Measurements from ENCODE around the gene FAM76B.
"Not testable (repeated sequence)": the region's sequence is repeated elsewhere in the genome, so short reads cannot be mapped to it uniquely, and the experiment has no call there.

FAM76B gene

GRCh38 chr11:95789506-95790122, at the start of gene FAM76B:
FAM76B (minus strand) TSS chr11:95789782; CDS start chr11:95789478, 304 bp downstream.
- peak; percentile 60 to 99 (median 96) for DNase-seq

- DNase-seq, result peak in 32 of 56 donors; percentile 1 to 59 (median 8)
These were observed 46.3 kb upstream of the FAM76B start for GRCh38 chr11:95835768-95836488.

DNA sequence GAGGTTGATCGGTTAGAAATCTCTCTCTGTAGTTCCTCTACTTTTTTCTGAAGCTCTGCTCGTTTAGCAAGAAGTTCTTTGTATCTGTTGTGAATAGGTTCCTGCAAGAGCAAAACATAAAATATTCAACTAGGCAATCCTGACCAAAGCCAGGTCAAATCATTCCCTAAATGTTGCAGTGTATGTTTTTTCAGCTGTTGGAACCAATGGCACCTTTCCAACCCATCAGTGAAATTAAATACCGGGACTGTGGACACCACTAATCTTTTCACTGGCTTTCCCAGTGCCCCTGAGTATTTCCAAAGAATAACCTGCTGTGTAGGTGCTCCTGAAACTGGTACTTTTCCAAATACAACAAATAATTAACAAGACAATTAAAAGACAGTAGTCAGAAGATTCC, 45.8 kb upstream of the FAM76B start:
- DNase-seq, result no peak

- DNase-seq, result no peak
These were observed 43.8 kb upstream of the FAM76B start for GRCh38 chr11:95833378-95833777.

DNA sequence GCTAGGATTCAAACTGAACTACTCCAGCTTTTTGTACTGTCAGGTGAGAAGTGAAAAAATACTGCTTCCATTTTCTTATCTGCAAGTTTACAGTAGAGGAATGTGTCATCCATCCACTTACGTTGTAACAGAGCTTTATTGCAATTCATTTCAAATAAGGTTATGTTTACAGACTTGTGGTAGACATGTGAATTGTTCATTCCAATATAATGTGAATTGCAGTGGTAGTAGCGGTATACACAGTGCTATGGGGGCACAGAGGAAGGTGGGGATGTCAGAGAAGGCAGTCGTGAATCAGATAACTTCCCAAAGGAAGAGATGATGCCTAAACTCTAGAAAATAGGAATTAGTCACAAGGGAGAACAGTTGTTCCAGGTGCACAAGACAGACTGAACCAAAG, 43.2 kb upstream of the FAM76B start:
- no peak for DNase-seq

- DNase-seq, result no peak
These were observed 41.8 kb upstream of the FAM76B start for GRCh38 chr11:95831198-95831883.

DNA sequence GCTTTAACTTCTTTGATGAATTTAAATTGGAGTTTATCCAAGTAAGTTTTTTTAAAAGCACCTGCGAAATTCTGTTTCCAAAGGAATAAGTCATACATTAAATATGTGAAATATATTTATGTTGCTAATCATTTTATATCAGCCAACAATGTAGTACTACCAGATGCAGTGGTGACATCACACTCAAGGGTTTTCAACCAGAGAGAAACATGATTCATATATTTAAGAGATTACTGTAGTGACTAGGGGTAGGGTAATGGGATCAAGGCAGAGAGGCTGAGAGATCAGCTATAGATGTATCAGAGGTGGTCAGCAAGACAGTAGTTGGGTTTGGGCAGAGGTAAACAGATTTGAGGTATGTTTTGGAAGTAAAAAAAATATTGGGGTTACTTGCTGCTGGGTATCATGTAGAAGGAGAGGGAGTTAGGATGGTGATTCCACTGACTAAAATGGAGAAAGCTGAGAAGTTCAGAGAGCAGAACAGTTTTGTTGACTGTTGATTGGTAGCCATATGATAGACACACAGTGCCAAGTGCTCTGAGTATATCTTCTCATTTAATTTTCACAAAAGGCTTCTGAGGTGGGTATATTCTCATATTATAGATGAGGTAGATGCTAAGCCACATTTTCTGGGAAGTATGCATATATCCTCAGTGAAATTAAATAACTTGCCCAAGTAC, 40.1 kb upstream of the FAM76B start:
- DNase-seq, result no peak

DNA sequence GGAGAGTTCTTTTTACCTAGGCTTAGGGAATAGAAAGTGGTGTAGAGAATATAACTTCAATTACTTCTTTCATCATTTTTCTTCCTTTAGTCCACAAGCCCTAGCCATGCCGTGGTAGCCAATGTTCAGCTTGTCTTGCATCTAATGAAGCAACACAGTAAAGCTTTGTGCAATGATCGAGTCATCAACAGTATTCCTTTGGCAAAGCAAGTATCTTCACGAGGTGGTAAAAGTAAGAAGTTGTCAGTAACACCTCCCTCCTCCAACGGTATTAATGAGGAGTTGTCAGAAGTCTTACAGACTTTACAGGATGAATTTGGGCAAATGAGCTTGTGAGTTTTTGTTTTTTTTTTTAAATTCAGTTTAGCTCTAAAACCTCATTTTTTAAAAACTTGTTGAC, 38.1 kb upstream of the FAM76B start:
- DNase-seq, result no peak

- DNase-seq, result no peak
These were observed 32.1 kb upstream of the FAM76B start for GRCh38 chr11:95821640-95822039.

- no peak for DNase-seq
These were observed 26.5 kb upstream of the FAM76B start for GRCh38 chr11:95816037-95816436.

DNA sequence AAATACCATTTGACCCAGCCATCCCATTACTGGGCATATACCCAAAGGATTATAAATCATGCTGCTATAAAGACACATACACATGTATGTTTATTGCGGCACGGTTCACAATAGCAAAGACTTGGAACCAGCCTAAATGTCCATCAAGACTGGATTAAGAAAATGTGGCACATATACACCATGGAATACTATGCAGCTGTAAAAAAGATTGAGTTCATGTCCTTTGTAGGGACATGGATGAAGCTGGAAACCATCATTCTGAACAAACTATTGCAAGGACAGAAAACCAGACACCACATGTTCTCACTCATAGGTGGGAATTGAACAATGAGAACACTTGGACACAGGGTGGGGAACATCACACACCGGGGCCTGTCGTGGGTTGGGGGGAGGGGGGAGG, 21.5 kb upstream of the FAM76B start:
- not testable (repeated sequence) for DNase-seq

- not testable (repeated sequence) for DNase-seq
These were observed 16.9 kb upstream of the FAM76B start for GRCh38 chr11:95806464-95806863.

DNA sequence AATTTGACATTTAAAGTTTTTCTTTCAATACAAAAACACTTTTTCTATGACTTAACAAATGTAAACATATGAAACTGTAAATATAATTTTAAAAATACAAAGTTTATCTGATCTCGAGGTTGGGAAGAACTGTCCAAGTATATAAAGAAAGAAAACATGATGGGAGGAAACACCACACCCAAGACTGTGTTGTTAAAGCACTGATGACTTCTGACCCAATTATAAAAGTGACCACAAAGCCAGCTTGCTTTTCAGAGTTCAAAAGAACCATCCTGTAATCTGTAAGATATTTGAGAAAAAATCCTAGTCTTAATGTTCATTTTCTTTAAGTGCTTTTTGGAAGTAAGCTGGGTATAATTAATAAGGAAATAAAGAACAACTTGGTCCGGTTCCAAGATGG, 16.3 kb upstream of the FAM76B start:
- no peak for DNase-seq

DNA sequence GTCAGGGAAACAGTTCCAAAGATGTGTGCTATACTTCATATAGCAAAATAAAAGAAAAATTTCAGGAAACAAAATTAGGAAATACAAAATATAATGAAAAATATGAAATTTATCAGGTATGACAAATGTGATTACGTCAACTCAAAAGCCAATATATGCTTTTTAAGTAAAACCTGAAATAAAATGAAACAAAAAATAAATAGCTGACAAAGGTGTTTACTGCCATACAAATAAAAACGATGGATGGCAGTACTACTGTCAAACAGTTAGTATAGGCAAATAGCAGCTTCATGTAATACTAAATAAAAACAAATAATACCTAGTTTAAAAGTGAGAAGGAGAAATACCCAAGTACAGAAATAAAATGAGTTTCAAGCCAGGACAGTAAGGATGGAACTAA, 14.4 kb upstream of the FAM76B start:
- no peak for DNase-seq

- no peak for DNase-seq
These were observed 13.2 kb upstream of the FAM76B start for GRCh38 chr11:95802806-95803205.

DNA sequence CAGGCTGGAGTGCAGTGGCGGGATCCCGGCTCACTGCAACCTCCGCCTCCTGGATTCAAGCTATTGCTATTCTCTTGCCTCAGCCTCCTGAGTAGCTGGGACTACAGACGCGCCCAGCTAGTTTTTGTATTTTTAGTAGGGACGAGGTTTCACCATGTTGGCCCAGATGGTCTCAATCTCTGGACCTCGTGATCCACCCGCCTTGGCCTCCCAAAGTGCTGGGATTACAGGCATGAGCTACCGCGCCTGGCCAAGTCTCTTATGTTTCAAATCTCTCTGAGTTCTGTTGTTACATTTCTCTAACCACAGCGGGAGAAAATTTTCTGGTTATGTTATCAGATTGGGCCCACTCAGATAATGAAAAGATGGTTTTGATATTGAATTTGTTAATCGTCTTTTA, 10.9 kb upstream of the FAM76B start:
- DNase-seq, result no peak

- no peak for DNase-seq
These were observed 10.0 kb upstream of the FAM76B start for GRCh38 chr11:95799546-95799945.

- DNase-seq, result no peak
These were observed 6.9 kb upstream of the FAM76B start for GRCh38 chr11:95796501-95796900.

- no peak for DNase-seq
These were observed 6.2 kb upstream of the FAM76B start for GRCh38 chr11:95795627-95796295.

DNA sequence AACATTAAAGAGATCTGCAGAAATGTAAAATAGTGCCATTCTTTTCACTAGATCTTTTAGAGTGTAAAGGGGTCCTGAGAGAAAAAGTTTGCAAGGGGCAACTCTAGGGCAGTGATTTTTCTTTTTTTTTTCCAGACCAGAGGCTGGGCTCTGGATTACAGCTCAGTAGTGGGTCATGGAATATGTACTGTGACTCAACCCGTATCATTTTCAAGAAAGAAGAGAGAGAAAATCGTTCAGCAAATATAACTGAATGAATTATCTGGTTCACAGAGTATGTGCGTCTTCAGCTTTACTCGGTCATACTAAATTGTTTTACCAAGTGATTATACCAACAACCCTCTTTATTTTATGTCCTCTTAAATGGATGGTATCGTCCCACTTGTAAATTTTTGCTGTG, 4.5 kb upstream of the FAM76B start:
- DNase-seq, result no peak

GRCh38 chr11:95793116-95793515, 3.5 kb upstream of the FAM76B start:
- DNase-seq, result no peak

DNA sequence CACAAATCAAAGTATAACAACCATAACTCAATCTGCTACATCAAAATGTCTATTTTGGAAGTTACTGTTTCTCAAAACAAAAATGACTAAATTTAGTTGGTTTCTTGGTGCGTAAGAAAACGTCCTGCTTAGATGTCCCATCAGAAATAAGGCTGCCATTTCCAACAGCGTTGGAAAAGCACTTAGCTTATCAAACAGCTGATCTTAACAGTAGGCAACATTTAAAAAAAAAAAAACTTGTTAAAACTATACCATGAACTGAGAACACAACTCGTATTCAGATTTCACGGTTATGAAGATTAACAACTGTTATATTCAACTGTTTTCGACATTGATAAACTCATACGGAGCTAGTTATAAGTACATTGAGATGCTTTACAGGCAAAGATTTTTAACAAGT, 3.1 kb upstream of the FAM76B start:
- DNase-seq, result no peak
